AG20443 (cell line): ENCODE results near the gene FMNL2.
A peak's percentile ranks its signal among the peaks of the same experiment; 100 is the strongest.

Experiments
- DNase-seq: peaks from one replicate; pipeline ENCODE4 v3.0.0; 2012; ENCODE audit warnings: low spot score, mixed read lengths

FMNL2 gene

GRCh38 chr2:152426801-152427200, 91.8 kb downstream of the FMNL2 start:
- DNase-seq = no peak

DNA sequence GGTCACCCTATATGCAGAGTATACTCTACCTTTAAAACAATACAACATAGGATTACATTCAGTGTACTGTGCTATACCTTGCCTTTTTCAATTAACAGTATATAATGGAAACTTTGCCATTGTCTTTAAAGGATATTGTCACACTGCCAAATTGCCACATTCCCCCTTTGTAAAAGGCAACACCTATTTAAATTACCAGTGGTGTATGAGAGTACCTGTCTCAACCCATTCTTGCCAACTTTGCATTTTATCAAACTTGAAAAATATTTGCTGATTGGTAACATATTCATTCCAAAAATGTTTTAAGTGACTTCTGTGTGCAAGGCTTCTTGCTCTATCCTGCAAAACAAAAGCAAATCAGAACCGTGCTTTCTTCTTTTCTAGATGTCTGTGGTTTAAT, 92.9 kb downstream of the FMNL2 start:
- DNase-seq = no peak

DNA sequence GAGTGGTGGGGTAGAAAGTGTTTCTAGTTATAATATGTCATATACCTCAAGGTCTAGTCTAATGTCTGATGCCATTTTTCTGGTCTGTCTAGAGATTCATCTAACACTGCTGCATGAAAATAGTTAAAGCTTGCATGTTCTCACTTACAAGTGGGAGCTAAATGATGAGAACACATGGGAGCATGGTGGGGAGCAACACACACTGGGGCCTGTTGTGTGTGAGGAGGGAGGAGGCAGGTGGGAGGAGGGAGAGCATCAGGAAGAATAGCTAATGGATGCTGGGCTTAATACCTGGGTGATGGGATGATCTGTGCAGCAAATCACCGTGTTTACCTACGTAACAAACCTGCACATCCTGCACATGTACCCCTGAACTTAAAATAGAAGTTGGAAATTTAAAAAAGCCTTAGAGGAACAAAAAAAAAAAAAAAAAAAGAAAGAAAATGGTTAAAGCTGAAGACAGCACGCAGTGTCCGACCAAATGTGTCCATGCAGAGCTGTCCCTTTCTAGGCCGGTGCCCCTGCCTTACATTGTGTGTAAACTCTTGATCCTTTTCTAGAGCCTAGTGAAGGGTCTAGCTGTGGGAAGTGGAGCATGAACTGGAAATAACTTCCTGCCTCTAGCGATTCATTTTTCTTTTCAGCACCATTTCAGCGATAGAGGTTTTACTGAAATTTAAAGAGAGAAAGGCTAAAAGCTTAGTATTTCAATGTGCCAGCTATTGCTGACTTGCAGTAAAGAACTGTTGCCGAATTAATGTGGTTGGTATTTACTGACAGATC, 94.0 kb downstream of the FMNL2 start:
- no peak for DNase-seq

DNA sequence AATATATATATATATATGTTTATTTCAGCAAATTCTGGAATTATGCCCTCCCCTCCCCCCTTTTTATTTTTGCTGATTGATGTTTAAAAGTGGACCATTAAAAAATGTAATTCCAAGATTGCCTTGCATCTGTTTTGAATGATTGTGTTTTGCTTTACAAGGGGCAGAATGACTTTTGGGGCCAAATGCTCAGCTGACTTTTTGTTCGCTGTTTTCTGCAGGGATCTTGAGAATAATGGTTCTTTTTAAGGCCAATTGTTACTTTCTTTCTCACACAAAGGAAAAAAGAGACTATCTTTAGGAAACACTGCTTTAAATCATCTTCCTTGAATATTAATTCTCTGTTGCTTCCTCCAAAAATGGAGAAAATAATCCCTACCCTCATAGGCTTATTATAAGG, 95.9 kb downstream of the FMNL2 start:
- no peak for DNase-seq

GRCh38 chr2:152431370-152432098, 96.6 kb downstream of the FMNL2 start:
- no peak for DNase-seq

DNA sequence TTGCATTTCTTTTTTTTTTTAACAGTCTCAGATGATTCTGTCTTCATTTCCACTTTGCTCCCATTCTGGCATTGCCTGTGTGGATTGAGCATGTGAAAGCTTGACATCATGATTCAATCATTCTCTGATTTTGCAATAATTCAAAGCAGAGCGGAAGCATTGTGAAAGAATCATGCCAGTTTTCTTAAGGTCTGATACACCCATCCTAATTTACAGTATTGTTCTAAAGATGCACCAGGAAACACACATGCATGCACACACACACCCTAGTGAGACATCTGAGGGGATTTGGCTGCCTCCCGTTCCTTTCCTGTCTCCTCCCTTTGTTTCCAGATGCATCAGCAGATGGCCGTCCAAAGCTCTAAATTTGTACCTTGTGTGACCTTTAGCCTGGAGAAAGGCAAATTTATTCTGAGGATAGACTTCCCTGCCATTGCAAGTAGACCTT, 97.3 kb downstream of the FMNL2 start:
- peak; percentile 74 for DNase-seq

GRCh38 chr2:152432765-152433164, 97.8 kb downstream of the FMNL2 start:
- no peak for DNase-seq

- DNase-seq = no peak
Observed at GRCh38 chr2:152433289-152433688, 98.3 kb downstream of the FMNL2 start.

DNA sequence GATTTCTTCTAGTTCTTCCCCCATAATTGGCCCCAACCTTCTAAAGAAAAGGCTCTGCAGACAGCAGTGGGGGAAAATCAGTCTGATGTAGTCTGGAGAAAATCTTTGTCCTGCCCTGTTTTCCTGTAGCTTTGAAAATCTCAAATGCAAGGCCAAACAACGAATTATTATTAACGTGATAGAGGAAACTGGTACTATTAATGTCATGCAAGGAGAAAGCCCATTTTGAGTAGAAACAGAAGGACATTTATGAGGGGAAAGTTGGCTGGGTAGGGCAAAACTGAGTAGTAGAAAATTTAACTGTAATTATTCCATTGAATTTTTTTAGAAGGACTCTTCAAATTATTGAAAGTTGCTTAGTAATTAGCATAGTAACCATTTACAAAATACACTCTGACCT, 98.8 kb downstream of the FMNL2 start:
- DNase-seq = no peak

GRCh38 chr2:152434395-152435182, 99.6 kb downstream of the FMNL2 start:
- no peak for DNase-seq

GRCh38 chr2:152436148-152436547, 101.2 kb downstream of the FMNL2 start:
- no peak for DNase-seq

DNA sequence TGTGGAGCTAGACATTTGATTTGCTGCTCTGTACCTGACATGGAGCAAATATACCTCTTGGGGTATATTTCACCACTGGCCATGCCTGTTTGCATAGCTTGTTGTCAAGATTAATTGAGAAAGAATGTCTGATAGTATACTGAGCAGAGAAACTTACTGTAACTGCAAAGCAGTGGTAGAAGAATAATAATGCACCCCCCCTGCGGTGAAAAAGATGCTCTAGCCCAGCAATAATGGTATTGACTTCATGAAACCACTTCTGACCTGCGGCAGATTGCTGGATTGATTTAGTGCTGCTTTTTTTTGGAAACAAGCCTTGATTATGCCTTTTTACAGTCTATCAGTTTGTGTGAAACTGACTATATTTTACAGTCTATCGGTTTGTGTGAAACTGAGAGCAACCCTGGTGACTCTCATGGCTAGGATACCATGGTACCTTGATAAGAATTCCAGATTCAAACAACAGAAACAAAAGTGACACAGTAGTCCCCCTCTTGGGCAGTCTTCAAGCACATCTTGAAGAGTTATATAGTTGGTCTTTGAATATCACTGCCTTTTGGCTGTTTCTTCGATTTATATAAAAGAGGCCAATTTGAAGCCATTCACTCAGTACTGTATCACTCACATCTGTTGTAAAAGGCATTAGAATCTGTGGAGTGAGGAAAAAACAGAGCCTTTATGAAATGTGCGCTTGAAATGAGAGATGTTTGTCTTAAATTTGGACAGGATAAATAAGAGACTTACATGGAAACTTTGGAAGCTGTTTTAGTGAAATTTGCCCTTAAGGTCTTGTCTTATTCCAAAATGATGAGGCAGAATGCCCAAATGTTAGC, 102.5 kb downstream of the FMNL2 start:
- DNase-seq = no peak

- DNase-seq = no peak
Observed at GRCh38 chr2:152440049-152440448, 105.1 kb downstream of the FMNL2 start.

- no peak for DNase-seq
Observed at GRCh38 chr2:152440460-152440859, 105.5 kb downstream of the FMNL2 start.

GRCh38 chr2:152441961-152442360, 107.0 kb downstream of the FMNL2 start:
- no peak for DNase-seq

DNA sequence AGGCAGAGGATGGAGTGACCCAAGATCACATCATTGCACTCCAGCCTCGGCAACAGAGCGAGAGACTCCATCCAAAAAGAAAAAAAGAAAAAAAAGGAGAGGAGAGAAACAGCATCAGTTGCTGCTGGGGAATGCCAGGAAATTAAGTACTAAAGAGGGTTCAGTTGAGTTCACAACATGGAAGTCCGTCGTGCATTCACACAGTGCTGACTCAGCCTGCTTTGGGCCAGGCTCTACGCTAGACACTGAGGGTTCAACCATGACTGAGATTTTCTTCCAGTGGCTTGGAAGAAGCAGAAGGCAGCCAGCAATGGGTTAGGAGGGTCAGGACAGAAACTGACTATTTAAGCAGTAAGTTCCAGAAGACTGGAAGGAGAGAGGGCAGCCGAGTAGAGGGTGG, 108.8 kb downstream of the FMNL2 start:
- no peak for DNase-seq

GRCh38 chr2:152444448-152444847, 109.5 kb downstream of the FMNL2 start:
- no peak for DNase-seq

DNA sequence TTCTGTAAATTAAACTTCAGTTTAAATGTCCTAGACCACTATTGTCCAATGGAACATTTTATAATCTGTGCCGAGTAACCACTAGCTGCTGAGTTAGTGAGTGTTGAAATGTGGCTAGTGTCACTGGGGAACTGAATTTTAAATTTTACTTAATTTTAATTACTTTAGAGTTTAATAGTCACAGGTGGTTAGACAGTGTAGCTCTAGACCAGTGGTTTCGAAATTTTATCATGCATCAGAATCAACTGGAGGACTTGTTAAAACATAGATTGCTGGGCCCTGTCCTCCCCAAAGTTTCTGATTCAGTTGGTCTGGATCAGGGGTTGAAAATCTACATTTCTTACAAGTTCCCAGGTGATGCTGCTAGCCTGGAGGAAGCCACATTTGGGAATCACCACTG, 110.4 kb downstream of the FMNL2 start:
- DNase-seq = no peak

- DNase-seq = peak; percentile 77
Observed at GRCh38 chr2:152445791-152446201, 110.8 kb downstream of the FMNL2 start.

GRCh38 chr2:152446213-152446612, 111.2 kb downstream of the FMNL2 start:
- no peak for DNase-seq

GRCh38 chr2:152447897-152448296, 112.9 kb downstream of the FMNL2 start:
- DNase-seq = no peak

- no peak for DNase-seq
Observed at GRCh38 chr2:152448606-152449005, 113.6 kb downstream of the FMNL2 start.
